ENCODE data around the gene SAPCD2.
"Not testable (repeated sequence)": the region's sequence is repeated elsewhere in the genome, so short reads cannot be mapped to it uniquely, and the experiment has no call there.

The SAPCD2 gene, protein sequence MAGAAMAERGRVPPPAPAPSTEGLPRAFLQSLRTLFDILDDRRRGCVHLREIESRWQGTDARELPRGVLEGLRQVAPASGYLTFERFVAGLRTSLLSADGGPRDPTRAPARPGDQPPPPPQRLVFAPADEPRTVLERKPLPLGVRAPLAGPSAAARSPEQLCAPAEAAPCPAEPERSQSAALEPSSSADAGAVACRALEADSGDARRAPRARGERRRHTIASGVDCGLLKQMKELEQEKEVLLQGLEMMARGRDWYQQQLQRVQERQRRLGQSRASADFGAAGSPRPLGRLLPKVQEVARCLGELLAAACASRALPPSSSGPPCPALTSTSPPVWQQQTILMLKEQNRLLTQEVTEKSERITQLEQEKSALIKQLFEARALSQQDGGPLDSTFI

GRCh38 chr9:137070201-137070905 lies at the start of gene SAPCD2:
TSS of gene SAPCD2 (minus strand) at chr9:137070557. CDS start at chr9:137070460, 97 bp downstream.
- in situ Hi-C loops (cut with MboI; ENCODE audit: low sequenced_read_pairs): no loop called here

DNA sequence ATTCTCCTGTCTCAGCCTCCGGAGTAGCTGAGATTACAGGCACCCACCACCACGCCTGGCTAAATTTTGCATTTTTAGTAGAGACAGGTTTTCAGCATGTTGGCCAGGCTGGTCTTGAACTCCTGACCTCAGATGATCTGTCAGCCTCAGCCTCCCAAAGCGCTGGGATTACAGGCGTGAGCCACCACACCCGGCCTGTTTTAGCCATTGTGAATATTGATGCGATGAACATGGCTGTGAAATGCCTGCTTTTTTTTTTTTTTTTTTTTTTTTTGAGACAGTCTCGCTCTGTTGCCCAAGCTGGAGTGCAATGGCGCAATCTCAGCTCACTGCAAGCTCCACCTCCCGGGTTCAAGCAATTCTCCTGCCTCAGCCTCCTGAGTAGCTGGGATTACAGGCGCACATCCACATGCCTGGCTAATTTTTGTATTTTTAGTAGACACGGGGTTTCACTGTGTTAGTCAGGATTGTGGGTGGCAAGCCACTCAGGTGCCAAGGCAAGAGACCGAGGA lies 47.8 kb upstream of the SAPCD2 start:
- in situ Hi-C loops (cut with MboI; ENCODE audit: low sequenced_read_pairs): not testable (repeated sequence)

DNA sequence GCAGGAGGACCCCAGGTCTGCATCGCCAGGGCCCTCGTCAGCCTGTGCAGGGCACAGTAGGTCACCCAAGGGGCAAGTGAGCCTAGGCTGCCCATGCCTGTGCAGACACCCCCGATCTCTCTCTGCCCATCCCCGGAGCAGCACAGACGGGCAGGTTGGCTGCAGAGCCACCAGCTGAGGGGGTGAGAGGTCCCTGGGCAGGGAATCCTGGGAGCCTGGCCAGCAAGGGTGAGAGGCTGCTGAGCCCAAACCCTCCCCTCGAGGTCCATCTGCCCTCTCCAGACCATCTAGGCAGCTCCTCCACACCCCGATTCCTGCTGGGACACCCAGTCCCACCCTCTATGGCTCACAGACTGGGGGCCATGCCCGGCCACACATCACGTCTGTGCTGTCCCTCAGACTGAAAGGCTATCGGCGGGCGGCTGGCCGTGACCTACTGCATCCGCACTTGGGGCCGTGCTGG lies 46.9 kb upstream of the SAPCD2 start:
- in situ Hi-C loops (cut with MboI; ENCODE audit: low sequenced_read_pairs): no loop called here

DNA sequence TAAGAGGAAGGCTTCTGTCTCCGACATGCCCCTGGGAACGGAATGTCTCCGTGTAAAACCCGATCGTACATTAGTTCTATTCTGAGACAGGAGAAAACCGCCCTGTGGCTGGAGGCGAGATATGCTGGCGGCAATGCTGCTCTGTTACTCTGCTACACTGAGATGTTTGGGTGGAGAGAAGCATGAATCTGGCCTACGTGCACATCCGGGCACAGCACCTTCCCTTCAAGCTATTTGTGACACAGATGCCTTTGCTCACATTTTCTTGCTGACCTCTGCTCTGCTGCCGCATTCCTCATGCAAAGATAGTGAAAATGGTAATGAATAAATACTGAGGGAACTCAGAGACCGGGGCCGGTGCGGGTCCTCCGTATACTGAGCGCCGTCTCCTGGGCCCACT lies 46.4 kb upstream of the SAPCD2 start:
- in situ Hi-C loops (cut with MboI; ENCODE audit: low sequenced_read_pairs): no loop called here

DNA sequence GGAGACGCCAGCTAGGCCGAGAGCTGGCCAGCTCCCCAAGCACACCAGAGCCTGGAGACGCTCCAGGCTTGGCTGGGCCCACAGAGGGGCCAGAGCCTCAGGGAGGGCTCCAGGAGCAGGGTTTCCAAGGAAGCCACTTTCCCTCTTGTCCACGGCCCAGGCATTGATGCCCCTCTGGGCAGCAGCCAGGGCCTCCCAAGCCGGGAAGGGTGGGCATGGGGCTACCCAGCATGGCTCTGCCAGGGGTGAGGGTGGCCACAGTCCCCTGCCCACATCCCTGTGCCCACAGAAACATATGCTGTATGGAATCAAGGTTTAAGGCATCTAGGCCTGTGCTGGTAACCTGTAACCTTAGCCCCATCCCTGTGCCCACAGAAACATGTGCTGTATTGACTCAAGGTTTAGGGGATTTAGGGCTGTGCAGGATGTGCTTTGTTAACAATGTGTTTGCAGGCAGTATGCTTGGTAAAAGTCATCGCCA lies 45.7 kb upstream of the SAPCD2 start:
- in situ Hi-C loops (cut with MboI; ENCODE audit: low sequenced_read_pairs): no loop called here

DNA sequence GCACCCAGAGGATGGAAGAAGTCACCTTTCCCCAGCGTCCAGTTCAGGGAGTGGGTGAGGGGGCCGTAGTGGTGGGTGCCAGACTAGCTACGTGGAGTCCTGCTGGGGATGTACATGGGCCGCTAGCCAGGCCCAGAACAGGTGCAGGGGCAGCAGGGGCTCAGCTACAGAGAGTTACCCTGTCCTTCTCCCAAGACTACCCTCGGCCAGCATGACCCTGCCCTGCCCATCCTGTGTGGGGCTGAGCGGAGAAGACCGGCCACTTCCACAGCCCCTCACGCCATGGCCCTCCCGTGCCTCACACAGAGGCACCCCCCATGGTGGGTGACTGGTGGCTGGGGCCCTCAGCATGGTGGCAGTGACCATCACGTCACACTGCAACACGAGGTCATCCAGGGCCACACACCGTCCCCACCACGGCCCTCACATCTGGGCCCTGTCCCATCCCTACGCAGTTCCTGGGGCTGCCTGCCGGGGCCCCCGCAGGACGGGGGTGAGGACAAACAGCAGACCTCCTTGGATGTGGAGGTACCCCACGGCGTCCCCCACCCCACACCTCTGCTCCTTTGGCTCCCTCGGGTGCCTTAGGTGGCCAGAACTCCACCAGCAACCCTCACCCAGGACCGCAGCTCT lies 45.2 kb upstream of the SAPCD2 start:
- in situ Hi-C loops (cut with MboI; ENCODE audit: low sequenced_read_pairs): no loop called here

- in situ Hi-C loops (cut with MboI; ENCODE audit: low sequenced_read_pairs): no loop called here
Observed at GRCh38 chr9:137114613-137115393, 44.4 kb upstream of the SAPCD2 start, which contains the start of gene DPP7. TSS of gene DPP7 (minus strand) at chr9:137114733. CDS start at chr9:137114713, 20 bp downstream.

GRCh38 chr9:137114220-137114612 lies 43.9 kb upstream of the SAPCD2 start:
- in situ Hi-C loops (cut with MboI; ENCODE audit: low sequenced_read_pairs): no loop called here

DNA sequence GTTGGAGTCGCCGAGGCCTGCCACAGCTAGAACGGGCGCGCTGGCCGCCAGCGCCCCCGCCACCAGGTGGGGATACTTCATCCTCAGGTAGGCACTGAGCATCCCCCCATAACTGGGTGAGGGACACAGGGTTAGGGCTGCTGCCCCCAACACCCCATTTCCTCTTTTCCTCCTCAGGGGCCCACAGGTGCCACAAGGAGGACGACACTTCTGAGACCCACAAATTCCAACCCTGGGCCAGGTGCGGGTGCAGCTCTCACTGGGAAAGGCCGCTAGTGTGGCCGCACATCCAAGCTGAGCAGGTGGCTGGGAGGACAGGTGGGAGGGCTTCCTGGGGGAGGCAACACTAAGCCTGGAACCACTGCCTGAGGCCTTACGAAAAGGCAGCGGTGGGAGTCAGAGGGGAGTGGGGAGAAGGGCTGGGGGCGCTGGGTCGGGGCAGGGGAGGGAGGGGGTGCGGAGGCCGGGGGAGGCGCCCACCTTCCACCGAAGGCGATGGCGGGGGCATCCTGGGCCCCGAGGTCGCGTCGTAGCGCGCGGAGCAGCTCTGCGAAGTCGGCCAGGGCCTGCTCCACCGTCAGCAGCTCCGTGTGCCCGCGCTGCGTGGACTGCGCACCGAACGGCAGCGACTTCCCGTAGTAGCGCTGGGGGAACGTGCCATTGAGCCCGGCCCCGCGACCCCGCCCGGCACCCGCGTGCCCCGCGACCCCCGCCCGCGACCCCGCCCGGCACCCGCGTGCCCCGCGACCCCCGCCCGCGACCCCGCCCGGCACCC lies 43.2 kb upstream of the SAPCD2 start:
- in situ Hi-C loops (cut with MboI; ENCODE audit: low sequenced_read_pairs): no loop called here

DNA sequence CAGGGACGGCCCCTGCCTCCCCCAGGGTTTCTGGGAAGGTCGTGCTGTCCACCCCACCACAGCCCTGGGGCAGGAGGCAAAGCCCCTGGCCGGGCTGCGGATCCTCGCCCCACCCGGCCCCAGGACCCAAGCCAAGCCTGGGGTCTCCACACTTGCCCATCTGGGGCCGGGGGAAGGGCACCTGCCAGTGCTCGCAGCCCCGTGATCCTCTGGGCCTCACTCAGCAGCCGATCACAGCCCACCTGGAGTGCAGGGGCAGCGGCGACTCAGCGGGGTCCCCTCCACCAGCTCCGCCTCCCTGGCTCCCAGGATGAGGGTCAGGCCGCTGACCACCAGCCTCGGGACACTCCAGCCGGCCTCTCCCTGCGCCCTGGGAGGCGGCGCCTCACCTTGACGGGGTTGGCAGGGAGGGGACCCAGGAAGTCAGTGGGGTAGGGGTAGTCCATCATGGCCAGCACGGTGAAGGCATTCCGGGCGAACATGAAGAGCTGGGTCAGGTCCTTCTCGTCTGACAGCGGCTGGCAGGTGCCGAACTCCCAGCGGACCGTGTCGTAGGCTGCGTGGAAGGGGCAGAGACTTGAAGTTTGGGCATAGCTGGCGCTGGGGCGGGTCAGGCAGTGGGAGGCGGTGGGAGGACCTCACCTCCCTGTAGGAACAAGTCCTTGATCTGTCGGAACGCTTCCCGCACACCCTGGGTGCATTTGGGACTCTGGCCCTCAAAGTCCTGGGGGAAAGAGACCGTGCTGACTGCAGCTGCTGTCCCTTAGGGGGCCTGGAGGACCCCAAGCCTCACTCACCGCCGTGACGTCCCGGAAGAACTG lies 42.4 kb upstream of the SAPCD2 start:
- in situ Hi-C loops (cut with MboI; ENCODE audit: low sequenced_read_pairs): no loop called here

DNA sequence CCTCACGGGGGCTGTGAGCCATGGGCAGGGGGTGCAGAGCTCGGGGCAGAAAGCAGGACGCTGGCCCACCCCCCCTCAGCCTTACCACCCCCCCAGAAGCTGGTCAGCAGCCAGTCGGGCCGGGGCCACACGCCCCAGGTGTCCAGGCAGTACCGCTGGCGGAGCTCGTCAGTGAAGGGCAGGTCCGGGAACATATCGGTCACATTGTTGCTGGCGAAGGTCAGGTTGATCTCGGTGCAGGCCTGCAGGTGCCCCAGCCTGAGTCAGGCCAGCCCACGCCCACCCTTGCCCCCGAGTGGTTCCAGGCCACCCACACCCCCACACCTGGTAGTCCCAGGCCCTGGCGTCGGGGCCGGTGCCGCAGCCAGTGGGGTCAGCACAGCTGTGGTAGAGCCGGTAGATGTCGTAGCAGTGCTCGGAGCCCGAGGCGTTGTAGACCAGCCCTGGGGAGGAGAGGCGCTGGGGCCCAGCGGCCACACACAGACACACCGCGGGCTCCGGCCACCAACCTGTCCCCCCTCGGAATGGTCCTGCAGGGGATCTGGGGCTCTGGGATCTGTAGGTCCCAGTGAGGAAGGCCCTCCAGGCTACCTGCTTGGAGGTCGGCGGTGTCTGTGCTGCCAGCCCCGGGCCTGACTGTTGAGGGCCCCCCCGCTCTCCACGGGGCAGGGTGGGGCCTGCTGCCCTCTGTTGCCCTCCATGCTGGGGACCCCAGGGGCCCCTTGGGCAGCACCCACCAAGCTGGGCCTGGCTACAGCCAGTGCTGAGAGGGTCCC lies 41.6 kb upstream of the SAPCD2 start:
- in situ Hi-C loops (cut with MboI; ENCODE audit: low sequenced_read_pairs): no loop called here

- in situ Hi-C loops (cut with MboI; ENCODE audit: low sequenced_read_pairs): no loop called here
Observed at GRCh38 chr9:137110911-137111787, 40.8 kb upstream of the SAPCD2 start.

DNA sequence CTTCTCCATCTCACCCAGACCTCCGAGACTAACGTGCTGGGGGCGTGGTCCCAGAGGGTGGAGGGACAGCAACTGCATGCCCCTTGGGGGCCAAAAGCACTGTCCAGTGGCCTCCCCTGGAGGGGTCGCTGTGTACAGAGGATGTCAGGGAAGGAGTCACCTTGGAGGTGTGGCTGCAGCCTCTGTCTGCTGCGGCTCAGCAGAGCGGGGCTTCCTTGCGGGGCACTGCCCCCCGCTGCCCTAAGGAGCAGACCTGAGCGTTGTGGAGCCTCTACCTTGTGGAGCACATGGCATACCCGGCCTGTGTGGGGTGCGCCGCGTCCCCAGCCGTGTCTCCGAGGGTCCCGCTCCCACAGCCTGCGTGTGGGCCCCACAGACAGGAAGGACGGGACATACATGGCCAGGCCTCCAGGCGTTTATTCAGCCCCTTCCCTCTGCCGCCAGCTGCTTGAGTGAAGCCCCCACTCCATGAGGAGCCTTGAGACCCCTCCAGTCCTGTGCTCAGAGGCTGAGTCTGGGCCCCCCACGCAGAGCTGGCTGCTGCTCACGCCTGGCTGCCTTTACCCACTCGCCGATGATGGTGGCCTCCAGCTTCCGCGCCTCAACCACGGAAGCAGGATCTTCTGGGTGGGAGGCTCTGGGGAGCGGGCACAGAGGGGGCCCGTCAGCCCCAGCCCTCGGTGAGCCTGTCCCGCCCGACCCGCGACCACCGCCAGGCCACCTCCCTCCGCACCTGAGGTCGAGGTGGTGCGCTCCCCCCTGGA lies 40.0 kb upstream of the SAPCD2 start:
- in situ Hi-C loops (cut with MboI; ENCODE audit: low sequenced_read_pairs): no loop called here

DNA sequence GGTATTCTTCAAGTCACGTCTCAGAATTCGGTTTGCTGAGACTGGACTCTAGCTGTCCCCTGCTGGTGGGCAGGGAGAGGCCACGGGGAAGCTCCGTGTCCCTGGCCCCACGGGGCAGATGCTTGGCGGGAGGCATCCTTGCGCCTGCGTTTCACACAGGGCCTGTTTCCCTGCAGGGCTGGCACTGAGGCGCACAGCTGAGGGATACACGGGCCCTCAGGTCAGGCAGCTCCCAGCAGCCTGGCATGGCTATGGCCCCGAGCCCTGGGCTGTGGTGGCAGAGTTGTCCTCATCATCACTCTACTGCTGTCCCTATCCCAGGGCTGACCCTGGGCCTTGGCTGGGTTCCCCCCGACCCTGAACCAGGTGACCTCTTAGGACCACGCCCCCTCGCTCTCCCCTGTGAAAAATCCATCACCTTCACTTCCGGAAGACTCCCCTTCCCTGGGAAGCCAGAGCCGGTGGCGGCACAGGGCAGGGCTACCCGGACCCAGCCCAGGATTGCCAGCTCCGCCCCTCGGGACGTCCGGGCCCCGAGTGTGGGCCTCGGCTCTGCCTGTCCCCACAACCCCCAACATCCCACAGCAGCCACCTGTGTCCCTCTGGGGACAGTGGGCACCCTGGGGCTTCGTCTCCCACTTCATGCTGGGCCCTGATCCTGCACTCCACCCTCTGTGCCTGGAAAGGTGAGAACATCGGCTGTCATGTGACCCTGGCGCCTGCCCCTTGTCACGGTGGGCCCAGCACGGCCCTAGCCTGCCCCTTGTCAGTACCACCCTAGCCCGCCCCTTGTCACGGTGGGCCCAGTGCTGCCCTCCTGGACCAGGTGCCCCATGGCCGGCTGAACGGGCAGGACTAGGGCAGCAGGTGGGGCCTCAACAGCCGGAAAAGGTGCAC lies 39.1 kb upstream of the SAPCD2 start:
- in situ Hi-C loops (cut with MboI; ENCODE audit: low sequenced_read_pairs): no loop called here

DNA sequence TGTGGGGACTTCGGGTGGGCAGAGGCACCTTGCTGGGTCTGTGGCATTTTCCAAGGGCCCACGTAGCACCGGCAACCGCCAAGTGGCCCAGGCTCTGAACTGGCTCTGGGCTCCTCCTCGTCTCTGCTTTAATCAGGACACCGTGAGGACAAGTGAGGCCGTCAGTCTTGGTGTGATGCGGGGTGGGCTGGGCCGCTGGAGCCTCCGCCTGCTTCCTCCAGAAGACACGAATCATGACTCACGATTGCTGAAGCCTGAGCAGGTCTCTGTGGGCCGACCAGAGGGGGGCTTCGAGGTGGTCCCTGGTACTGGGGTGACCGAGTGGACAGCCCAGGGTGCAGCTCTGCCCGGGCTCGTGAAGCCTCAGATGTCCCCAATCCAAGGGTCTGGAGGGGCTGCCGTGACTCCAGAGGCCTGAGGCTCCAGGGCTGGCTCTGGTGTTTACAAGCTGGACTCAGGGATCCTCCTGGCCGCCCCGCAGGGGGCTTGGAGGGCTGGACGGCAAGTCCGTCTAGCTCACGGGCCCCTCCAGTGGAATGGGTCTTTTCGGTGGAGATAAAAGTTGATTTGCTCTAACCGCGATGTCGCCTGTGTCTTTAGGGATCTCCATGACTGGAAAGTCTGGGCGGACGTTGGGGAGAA lies 38.4 kb upstream of the SAPCD2 start:
- in situ Hi-C loops (cut with MboI; ENCODE audit: low sequenced_read_pairs): no loop called here
